ENCODE measurements around the gene TIMMDC1. TPM values are rescaled to one million over a fixed set of nuclear protein-coding genes. Genes with fewer than 3 reads are reported as not detected.

TIMMDC1 gene
- total and polyA plus RNA-seq, 9 of the 15 experiments (the other 6 are each of a cell fraction or from before 2014, with no cell fraction given), result 62.1 to 226 (median 86.6) TPM

DNA sequence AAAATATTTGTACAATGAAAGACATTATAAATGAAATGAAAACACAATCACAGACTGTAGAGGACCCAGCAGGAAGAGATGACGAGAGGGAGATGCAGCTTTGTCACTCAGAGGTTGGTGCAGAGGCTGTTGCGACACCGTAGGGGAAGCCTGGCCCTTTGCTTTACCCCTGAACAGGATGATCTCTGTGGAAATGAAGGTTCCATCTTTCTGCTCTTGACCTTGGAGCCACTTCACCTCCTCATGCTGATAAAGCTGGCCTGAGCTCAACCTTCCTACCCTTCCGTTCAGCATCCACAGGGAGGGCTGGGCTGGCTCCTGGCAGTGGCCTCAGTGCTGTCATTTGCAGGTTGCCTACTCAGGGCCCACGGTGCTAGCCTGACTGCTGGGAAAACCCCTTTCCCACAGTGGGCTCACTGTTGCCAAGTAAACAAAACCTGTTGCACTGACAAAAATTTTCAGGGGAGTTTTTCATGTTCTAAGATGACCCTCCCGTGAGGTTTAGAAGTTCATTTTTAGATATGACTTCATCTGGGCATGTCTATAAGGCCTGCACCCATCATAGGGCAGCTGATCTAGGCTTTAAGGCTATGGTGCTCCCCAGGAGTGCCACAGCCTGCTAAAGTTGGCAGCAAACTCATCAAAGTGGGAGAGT lies 64.1 kb downstream of the TIMMDC1 start:
- H3K4me1 ChIP-seq (replicated peaks in 1 of 2; ENCODE audit: control insufficient read depth in 2 of 2, insufficient read depth in 2 of 2, low read length in 2 of 2), result peaks cover 0 to 11% of the 10 kb centered on the region in 2 experiments; a peak in 3 of 5 replicates
- ChIA-PET POLR2A (no interaction called here), CTCF (ENCODE audit: low intra/inter-chr PET ratio) (no interaction called here)
- ATAC-seq (no peak), FAIRE-seq (no peak), DNase-seq (ENCODE audit: extremely low read depth in 1 of 4, low spot score in 3 of 4) (no peak)
- in situ Hi-C loops (cut with MboI), result no loop called here
- no peaks in the 10 kb centered on the region for H3K9me1 ChIP-seq (ENCODE audit: control insufficient read depth, insufficient read depth, low read length)
- peaks cover 8% of the 10 kb centered on the region; the same call in 1 of the 3 replicates for H3K79me2 ChIP-seq (ENCODE audit: control insufficient read depth, insufficient read depth, low read length)
- no peak overlapping the region for H3K27ac ChIP-seq (ENCODE audit: extremely low read depth, low read depth, low read length)
- no peaks in the 10 kb centered on the region for H3K36me3 ChIP-seq (ENCODE audit: control insufficient read depth, insufficient read depth, low read length)
- intact Hi-C loops (cut with micrococcal nuclease), result no loop called here
- peak overlapping the region in 1 of 2 experiments; percentile 58; a peak in 1 of 4 replicates for H3K9ac ChIP-seq (ENCODE audit: insufficient read depth in 1 of 2, low read depth in 2 of 2, low read length in 2 of 2)
- WGBS (ENCODE audit: insufficient coverage, low coverage, missing lambda C conversion rate), result 51% methylated on average over 6 of the region's 6 CpGs
- no peaks in the 10 kb centered on the region for H4K20me1 ChIP-seq (replicated peaks; ENCODE audit: control insufficient read depth, insufficient read depth, low read length)
- no peaks in the 10 kb centered on the region for H3K9me3 ChIP-seq (replicated peaks; ENCODE audit: control insufficient read depth, insufficient read depth, low read depth, low read length)
- no peaks in the 10 kb centered on the region for H3K27me3 ChIP-seq (ENCODE audit: control insufficient read depth in 2 of 2, insufficient read depth in 2 of 2, low read length in 2 of 2)
- no peak overlapping the region for H3K4me3 ChIP-seq
- BruUV-seq (replicated peaks), result no TSS peak
- H2AFZ ChIP-seq (ENCODE audit: low read depth, low read length), result no peak overlapping the region
- H3K4me2 ChIP-seq (ENCODE audit: insufficient read depth, low read length), result no peak overlapping the region
- TF ChIP-seq CEBPB (tag; IDR thresholded peaks at IDR 0.05) (peak; percentile 84), PTBP1 (IDR thresholded peaks at IDR 0.05; ENCODE audit: low read depth, low read length) (no peak), GTF2F1 (IDR thresholded peaks at IDR 0.05; ENCODE audit: low read depth, low read length) (no peak), KAT8 (IDR thresholded peaks at IDR 0.05; ENCODE audit: low read depth) (no peak), CSDE1 (IDR thresholded peaks at IDR 0.05) (no peak), XRCC4 (IDR thresholded peaks at IDR 0.05; ENCODE audit: extremely low read depth, insufficient read depth, insufficient read length) (no peak), TEAD2 (tag; IDR thresholded peaks at IDR 0.05) (no peak), YY1 (IDR thresholded peaks at IDR 0.05; ENCODE audit: borderline replicate concordance in 1 of 3, control insufficient read depth in 1 of 3, extremely low read depth in 1 of 3, insufficient read depth in 3 of 3, insufficient read length in 1 of 3, insufficient replicate concordance in 2 of 3, low read depth in 1 of 3, low read length in 2 of 3) (no peak), ZNF134 (CRISPR knock-in tag; conservative IDR thresholded peaks at IDR 0.05) (no peak), CBFA2T2 (conservative IDR thresholded peaks at IDR 0.05) (no peak), HDAC8 (tag; IDR thresholded peaks at IDR 0.05) (no peak), CHD1 (IDR thresholded peaks at IDR 0.05; ENCODE audit: low read length) (no peak), MCM2 (IDR thresholded peaks at IDR 0.05; ENCODE audit: low read depth) (no peak), CTBP1 (IDR thresholded peaks at IDR 0.05; ENCODE audit: borderline replicate concordance) (peak; percentile 20; the same call in 1 of the 2 replicates), FOXA3 (CRISPR knock-in tag; conservative IDR thresholded peaks at IDR 0.05 in 1 of 2, IDR thresholded peaks at IDR 0.05 in 1 of 2) (no peak), GTF2A2 (tag; IDR thresholded peaks at IDR 0.05) (no peak), FUS (optimal IDR thresholded peaks at IDR 0.05; ENCODE audit: low read depth, low read length) (no peak)
- TF ChIP-seq, protein P1, sequence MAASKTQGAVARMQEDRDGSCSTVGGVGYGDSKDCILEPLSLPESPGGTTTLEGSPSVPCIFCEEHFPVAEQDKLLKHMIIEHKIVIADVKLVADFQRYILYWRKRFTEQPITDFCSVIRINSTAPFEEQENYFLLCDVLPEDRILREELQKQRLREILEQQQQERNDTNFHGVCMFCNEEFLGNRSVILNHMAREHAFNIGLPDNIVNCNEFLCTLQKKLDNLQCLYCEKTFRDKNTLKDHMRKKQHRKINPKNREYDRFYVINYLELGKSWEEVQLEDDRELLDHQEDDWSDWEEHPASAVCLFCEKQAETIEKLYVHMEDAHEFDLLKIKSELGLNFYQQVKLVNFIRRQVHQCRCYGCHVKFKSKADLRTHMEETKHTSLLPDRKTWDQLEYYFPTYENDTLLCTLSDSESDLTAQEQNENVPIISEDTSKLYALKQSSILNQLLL (CRISPR knock-in tag; IDR thresholded peaks at IDR 0.05; ENCODE audit: borderline replicate concordance), result no peak
- TF ChIP-seq, protein P2, sequence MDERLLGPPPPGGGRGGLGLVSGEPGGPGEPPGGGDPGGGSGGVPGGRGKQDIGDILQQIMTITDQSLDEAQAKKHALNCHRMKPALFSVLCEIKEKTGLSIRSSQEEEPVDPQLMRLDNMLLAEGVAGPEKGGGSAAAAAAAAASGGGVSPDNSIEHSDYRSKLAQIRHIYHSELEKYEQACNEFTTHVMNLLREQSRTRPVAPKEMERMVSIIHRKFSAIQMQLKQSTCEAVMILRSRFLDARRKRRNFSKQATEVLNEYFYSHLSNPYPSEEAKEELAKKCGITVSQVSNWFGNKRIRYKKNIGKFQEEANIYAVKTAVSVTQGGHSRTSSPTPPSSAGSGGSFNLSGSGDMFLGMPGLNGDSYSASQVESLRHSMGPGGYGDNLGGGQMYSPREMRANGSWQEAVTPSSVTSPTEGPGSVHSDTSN (CRISPR knock-in tag; IDR thresholded peaks at IDR 0.05; ENCODE audit: low read depth), result no peak
- TF ChIP-seq, protein P2 (tag; conservative IDR thresholded peaks at IDR 0.05; ENCODE audit: low read depth), result no peak
